ENCODE measurements around the gene LGR5. TPM values are rescaled to one million over a fixed set of nuclear protein-coding genes. Genes with fewer than 3 reads are reported as not detected.
"Not testable (repeated sequence)": the region's sequence is repeated elsewhere in the genome, so short reads cannot be mapped to it uniquely, and the experiment has no call there.

The LGR5 gene
- total and polyA plus RNA-seq, 2 of the 13 experiments (the other 11 are each of a cell fraction or from before 2014, with no cell fraction given): 37.0 to 121 TPM

DNA sequence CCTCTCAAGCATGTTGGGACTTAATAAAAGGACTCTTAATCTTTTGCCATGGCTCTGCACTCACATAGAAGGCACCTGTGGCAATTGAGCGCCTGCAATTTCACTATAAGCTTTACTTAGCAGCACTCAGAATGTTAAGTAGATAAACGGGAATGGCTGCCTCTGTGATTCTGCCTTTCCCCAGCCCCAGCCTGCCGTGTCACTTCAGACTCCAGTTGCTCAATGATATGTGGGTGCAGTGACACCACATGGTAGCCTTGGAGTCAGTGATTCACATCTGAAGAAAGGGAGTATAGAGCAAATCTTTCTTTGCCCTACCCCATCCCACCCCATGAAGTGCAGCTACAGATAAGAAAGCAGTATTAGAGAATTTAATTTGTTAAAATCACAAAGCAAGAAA, 127.9 kb downstream of the LGR5 start:
- in situ Hi-C loops (cut with HindIII; ENCODE audit: extremely low pct_ligation_motif_present, low pct_unique_long_range_greater_than_20kb) (no loop called here), intact Hi-C loops (cut with micrococcal nuclease; ENCODE audit: unreplicated experiment) (no loop called here)
- no peak overlapping the region for H3K4me3 ChIP-seq (replicated peaks in 1 of 3; ENCODE audit: insufficient read depth in 1 of 3, low read depth in 2 of 3, low read length in 3 of 3)
- H3K9me3 ChIP-seq (ENCODE audit: low read length): no peaks in the 10 kb centered on the region
- no peak for ATAC-seq
- ChIA-PET POLR2A (no interaction called here), CTCF (ENCODE audit: low intra/inter-chr PET ratio, low total read pairs) (no interaction called here)
- no TSS peak for BruUV-seq (replicated peaks)
- H3K9ac ChIP-seq (ENCODE audit: insufficient read depth, low read depth, low read length): no peak overlapping the region
- no peak overlapping the region for H2AFZ ChIP-seq (ENCODE audit: low read length)
- peaks cover 19 to 66% of the 10 kb centered on the region in 2 experiments for H3K36me3 ChIP-seq (replicated peaks in 1 of 2; ENCODE audit: control insufficient read depth in 1 of 2, insufficient read depth in 2 of 2, low read length in 2 of 2)
- FAIRE-seq: no peak
- H4K20me1 ChIP-seq (ENCODE audit: insufficient read depth, low read length): no peaks in the 10 kb centered on the region
- no peaks in the 10 kb centered on the region for H3K4me1 ChIP-seq (ENCODE audit: insufficient read depth, low read length)
- no peaks in the 10 kb centered on the region for H3K27me3 ChIP-seq (ENCODE audit: control insufficient read depth in 1 of 2, insufficient read depth in 2 of 2, low read length in 2 of 2)
- WGBS (ENCODE audit: low lambda C conversion rate): 87% methylated on average over 3 of the region's 3 CpGs
- H3K4me2 ChIP-seq (ENCODE audit: low read depth, low read length): no peak overlapping the region
- H3K79me2 ChIP-seq (ENCODE audit: insufficient read depth, low read length): no peaks in the 10 kb centered on the region
- H3K27ac ChIP-seq (ENCODE audit: extremely low read length, insufficient read depth, low read length): no peak overlapping the region
- DNase-seq (ENCODE audit: low spot score): no peak
- no peak for TF ChIP-seq POGZ (CRISPR knock-in tag; IDR thresholded peaks at IDR 0.05)
- TF ChIP-seq, protein P1, sequence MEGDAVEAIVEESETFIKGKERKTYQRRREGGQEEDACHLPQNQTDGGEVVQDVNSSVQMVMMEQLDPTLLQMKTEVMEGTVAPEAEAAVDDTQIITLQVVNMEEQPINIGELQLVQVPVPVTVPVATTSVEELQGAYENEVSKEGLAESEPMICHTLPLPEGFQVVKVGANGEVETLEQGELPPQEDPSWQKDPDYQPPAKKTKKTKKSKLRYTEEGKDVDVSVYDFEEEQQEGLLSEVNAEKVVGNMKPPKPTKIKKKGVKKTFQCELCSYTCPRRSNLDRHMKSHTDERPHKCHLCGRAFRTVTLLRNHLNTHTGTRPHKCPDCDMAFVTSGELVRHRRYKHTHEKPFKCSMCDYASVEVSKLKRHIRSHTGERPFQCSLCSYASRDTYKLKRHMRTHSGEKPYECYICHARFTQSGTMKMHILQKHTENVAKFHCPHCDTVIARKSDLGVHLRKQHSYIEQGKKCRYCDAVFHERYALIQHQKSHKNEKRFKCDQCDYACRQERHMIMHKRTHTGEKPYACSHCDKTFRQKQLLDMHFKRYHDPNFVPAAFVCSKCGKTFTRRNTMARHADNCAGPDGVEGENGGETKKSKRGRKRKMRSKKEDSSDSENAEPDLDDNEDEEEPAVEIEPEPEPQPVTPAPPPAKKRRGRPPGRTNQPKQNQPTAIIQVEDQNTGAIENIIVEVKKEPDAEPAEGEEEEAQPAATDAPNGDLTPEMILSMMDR (CRISPR knock-in tag; IDR thresholded peaks at IDR 0.05): 0 out of 2 replicates have a peak, but pooled peaks have one; percentile 28
- peak; percentile 32 for TF ChIP-seq STAG1 (CRISPR knock-in tag; IDR thresholded peaks at IDR 0.05)
- TF ChIP-seq, protein P2, sequence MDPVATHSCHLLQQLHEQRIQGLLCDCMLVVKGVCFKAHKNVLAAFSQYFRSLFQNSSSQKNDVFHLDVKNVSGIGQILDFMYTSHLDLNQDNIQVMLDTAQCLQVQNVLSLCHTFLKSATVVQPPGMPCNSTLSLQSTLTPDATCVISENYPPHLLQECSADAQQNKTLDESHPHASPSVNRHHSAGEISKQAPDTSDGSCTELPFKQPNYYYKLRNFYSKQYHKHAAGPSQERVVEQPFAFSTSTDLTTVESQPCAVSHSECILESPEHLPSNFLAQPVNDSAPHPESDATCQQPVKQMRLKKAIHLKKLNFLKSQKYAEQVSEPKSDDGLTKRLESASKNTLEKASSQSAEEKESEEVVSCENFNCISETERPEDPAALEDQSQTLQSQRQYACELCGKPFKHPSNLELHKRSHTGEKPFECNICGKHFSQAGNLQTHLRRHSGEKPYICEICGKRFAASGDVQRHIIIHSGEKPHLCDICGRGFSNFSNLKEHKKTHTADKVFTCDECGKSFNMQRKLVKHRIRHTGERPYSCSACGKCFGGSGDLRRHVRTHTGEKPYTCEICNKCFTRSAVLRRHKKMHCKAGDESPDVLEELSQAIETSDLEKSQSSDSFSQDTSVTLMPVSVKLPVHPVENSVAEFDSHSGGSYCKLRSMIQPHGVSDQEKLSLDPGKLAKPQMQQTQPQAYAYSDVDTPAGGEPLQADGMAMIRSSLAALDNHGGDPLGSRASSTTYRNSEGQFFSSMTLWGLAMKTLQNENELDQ (CRISPR knock-in tag; IDR thresholded peaks at IDR 0.05; ENCODE audit: borderline replicate concordance): no peak
- TF ChIP-seq, protein P3, sequence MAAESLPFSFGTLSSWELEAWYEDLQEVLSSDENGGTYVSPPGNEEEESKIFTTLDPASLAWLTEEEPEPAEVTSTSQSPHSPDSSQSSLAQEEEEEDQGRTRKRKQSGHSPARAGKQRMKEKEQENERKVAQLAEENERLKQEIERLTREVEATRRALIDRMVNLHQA (CRISPR knock-in tag; IDR thresholded peaks at IDR 0.05): no peak
- no peak for TF ChIP-seq SPEN (CRISPR knock-in tag; IDR thresholded peaks at IDR 0.05; ENCODE audit: low read depth)

DNA sequence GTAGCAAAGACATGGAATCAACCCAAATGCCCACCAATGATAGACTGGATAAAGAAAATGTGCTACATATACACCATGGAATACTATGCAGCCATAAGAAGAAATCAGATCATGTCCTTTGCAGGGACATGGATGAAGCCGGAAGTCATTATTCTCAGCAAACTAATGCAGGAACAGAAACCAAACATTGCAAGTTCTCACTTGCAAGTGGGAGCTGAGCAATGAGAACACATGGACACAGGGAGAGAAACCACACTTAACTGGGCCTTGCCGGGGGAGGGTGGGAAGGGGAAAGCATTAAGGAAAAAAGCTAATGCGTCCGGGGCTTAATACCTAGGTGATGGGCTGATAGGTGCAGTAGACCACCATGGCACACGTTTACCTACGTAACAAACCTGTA, 130.3 kb downstream of the LGR5 start:
- ATAC-seq; FAIRE-seq; CTCF ChIA-PET (ENCODE audit: low intra/inter-chr PET ratio, low total read pairs); H3K27ac ChIP-seq (ENCODE audit: extremely low read length, insufficient read depth, low read length); H3K9me3 ChIP-seq (ENCODE audit: low read length); DNase-seq (ENCODE audit: low spot score); H3K4me1 ChIP-seq (ENCODE audit: insufficient read depth, low read length); H3K27me3 ChIP-seq (ENCODE audit: control insufficient read depth in 1 of 2, insufficient read depth in 2 of 2, low read length in 2 of 2); H3K9ac ChIP-seq (ENCODE audit: insufficient read depth, low read depth, low read length); in situ Hi-C loops (cut with HindIII; ENCODE audit: extremely low pct_ligation_motif_present, low pct_unique_long_range_greater_than_20kb); H3K79me2 ChIP-seq (ENCODE audit: insufficient read depth, low read length); H2AFZ ChIP-seq (ENCODE audit: low read length); H3K4me2 ChIP-seq (ENCODE audit: low read depth, low read length); intact Hi-C loops (cut with micrococcal nuclease; ENCODE audit: unreplicated experiment); POLR2A ChIA-PET; H4K20me1 ChIP-seq (ENCODE audit: insufficient read depth, low read length); BruUV-seq (replicated peaks); H3K4me3 ChIP-seq (replicated peaks in 1 of 3; ENCODE audit: insufficient read depth in 1 of 3, low read depth in 2 of 3, low read length in 3 of 3): not testable (repeated sequence)
- 97% methylated on average over 6 of the region's 6 CpGs for WGBS (ENCODE audit: low lambda C conversion rate)
- H3K36me3 ChIP-seq (replicated peaks in 1 of 2; ENCODE audit: control insufficient read depth in 1 of 2, insufficient read depth in 2 of 2, low read length in 2 of 2): peaks cover 18 to 67% of the 10 kb centered on the region in 2 experiments
